BJ (cell line): ENCODE data around the gene EPB41L2. TPM values are rescaled to one million over a fixed set of nuclear protein-coding genes. Genes with fewer than 3 reads are reported as not detected.

Source experiments
- CTCF ChIA-PET: fragments of 350-600 bp; formaldehyde crosslinking; extraction: SDS; loops from one replicate; lab custom pipeline; 2021; ENCODE audit warnings: antibody characterized with exemption, inconsistent platforms; lab: Yijun Ruan, JAX
- POLR2A ChIA-PET: fragments of 300-600 bp; sonication (Branson Sonifier 250); formaldehyde crosslinking; extraction: SDS; loops from one replicate; lab custom pipeline; 2021; ENCODE audit warnings: antibody characterized with exemption; lab: Charles Lee
- DNase-seq: peaks from one replicate; pipeline ENCODE4 v3.0.0-alpha.2; 2011; ENCODE audit warnings: low read depth
- H3K27me3 ChIP-seq: 2 replicates; pipeline ENCODE4 v1.6.0; 2011; ENCODE audit warnings: low read length; ENCODE audit not compliant: control insufficient read depth, insufficient read depth
- H3K36me3 ChIP-seq: 2 replicates; pipeline ENCODE4 v1.5.1; 2011; ENCODE audit warnings: low read length; ENCODE audit not compliant: control insufficient read depth, insufficient read depth
- H3K4me3 ChIP-seq: 2 replicates; pipeline ENCODE4 v1.5.1; 2011; ENCODE audit warnings: low read depth, mild to moderate bottlenecking, control low read depth, low read length
- polyA plus RNA-seq: library from polyadenylated mRNA; depleted of rRNA; stranded (reverse); fragments of >200 nt; gene quantifications from 2 replicates; pipeline ENCODE4 v1.2.3, GENCODE V29; 2011
- TF ChIP-seq, protein P1 (sequence below): IDR thresholded peaks from 2 replicates; pipeline ENCODE4 v1.5.1; 2011; ENCODE audit warnings: low read depth, mild to moderate bottlenecking, control low read depth, inconsistent platforms, low read length, moderate library complexity; ENCODE audit not compliant: insufficient read depth

The EPB41L2 gene
- polyA plus RNA-seq, 1 experiment = 24.5 TPM

DNA sequence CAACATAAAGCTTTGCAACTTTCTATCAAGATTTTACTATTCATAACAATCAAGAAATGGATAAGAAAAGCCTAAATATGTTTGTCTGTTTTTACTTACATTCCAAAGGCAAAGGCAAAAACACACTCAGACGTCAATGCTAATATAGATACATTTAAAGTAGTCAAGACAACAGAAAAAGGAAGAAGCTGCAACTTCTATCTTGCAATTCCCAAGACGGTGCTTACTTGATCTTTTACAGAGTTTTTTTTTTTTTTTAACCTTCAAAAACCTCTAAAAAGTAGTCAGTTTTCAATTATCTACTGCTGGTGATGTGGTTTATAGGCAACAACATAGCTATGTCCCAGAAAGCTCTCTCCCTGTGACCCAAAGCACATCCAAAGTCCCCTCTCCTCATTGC, 58.1 kb downstream of the EPB41L2 start:
- no peak overlapping the region for H3K4me3 ChIP-seq
- no peak for DNase-seq
- TF ChIP-seq, protein P1, sequence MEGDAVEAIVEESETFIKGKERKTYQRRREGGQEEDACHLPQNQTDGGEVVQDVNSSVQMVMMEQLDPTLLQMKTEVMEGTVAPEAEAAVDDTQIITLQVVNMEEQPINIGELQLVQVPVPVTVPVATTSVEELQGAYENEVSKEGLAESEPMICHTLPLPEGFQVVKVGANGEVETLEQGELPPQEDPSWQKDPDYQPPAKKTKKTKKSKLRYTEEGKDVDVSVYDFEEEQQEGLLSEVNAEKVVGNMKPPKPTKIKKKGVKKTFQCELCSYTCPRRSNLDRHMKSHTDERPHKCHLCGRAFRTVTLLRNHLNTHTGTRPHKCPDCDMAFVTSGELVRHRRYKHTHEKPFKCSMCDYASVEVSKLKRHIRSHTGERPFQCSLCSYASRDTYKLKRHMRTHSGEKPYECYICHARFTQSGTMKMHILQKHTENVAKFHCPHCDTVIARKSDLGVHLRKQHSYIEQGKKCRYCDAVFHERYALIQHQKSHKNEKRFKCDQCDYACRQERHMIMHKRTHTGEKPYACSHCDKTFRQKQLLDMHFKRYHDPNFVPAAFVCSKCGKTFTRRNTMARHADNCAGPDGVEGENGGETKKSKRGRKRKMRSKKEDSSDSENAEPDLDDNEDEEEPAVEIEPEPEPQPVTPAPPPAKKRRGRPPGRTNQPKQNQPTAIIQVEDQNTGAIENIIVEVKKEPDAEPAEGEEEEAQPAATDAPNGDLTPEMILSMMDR = no peak
- POLR2A ChIA-PET = no interaction called here
- H3K36me3 ChIP-seq = no peaks in the 10 kb centered on the region
- CTCF ChIA-PET = interaction anchor here (0.6 kb wide), 1 partner anchor 48 kb away, joined by 4 read pairs; no protein-coding TSS in a partner anchor
- no peaks in the 10 kb centered on the region for H3K27me3 ChIP-seq

DNA sequence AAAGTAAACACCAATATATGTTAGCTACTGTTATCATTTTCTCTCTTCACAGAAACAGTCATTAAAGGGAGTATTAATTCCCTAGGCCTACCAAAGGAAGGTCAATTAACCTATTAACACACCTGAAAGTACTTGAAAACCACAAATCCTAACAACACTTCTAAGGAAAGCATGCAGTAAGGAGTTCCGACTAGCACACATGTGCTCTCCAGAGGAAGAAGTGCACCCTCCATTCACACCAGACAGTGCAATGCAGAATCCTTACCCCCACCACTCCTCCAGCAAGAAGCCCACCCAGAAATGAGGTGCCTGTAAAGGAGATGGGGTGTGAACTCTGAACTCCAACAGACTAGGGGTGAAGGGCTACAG, 58.7 kb downstream of the EPB41L2 start:
- Histone ChIP-seq H3K36me3 (no peaks in the 10 kb centered on the region), H3K4me3 (no peak overlapping the region), H3K27me3 (no peaks in the 10 kb centered on the region)
- TF ChIP-seq, protein P1 = no peak
- ChIA-PET POLR2A (no interaction called here), CTCF (no interaction called here)
- DNase-seq = no peak

- H3K27me3 ChIP-seq = no peaks in the 10 kb centered on the region
- H3K4me3 ChIP-seq = no peak overlapping the region
- TF ChIP-seq, protein P1 = no peak
- ChIA-PET POLR2A (no interaction called here), CTCF (no interaction called here)
- no peak for DNase-seq
- H3K36me3 ChIP-seq = no peaks in the 10 kb centered on the region
These were observed 59.3 kb downstream of the EPB41L2 start for GRCh38 chr6:131003488-131004386.

DNA sequence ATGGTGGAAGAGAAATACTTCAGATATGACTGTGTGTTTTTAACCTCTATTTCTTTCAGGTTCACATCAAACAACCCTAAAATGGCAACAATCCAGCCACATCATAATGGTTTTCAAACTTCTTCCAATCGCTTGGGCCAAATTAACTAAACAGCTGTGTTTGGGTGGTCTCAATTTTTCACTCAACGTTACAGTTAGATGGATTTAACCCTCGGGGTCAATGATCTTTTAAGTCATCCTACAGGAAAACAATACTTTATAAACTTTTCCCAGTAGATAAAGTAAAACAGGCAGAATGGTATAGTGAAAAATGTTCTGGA, 60.4 kb downstream of the EPB41L2 start:
- TF ChIP-seq, protein P1 = no peak
- CTCF ChIA-PET = no interaction called here
- Histone ChIP-seq H3K27me3 (no peaks in the 10 kb centered on the region), H3K4me3 (no peak overlapping the region), H3K36me3 (no peaks in the 10 kb centered on the region)
- POLR2A ChIA-PET = no interaction called here
- DNase-seq = no peak

DNA sequence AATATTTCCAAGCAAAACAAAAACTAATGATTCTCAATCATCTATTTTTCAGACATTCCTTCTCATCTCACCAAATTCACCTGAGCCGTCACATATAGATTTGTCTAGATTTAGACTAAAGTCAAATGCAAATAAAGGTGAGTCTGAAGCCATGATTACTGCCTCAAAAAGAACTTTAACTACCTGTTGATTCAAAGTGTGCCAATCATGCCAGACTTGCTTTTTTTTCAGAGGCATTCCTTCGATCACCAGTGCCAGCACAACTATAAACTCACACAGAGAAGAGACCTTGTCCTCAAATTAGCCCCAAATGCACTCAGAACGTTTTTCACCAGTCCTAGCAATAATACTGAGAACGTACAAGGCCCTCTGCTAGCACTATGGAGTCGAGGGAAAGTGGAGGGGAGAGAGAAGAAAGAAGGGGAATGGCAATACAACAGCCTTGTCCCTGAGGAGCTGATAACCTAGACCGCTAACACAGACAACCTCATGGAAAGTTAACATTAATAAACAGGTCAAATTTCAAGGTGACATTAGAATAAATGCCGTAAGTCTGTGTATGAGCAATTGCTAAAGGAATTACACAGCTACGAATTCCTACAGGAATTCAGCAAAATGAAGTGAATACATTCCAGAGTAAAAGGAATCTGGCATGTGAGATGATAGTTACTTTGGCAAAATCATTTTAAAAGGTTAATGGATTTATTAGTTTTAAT, 60.9 kb downstream of the EPB41L2 start:
- DNase-seq = no peak
- TF ChIP-seq, protein P1 = no peak

More for the DNA sequence above, 60.9 kb downstream of the EPB41L2 start:
- H3K36me3 ChIP-seq = no peaks in the 10 kb centered on the region
- ChIA-PET POLR2A (no interaction called here), CTCF (no interaction called here)
- H3K27me3 ChIP-seq = no peaks in the 10 kb centered on the region
- H3K4me3 ChIP-seq = no peak overlapping the region
